PC-9 (cell line): ENCODE results near the gene C1orf21. TPM values are rescaled to one million over a fixed set of nuclear protein-coding genes. Genes with fewer than 3 reads are reported as not detected.

ENCODE experiments used
- BruUV-seq: library from RNA; stranded (reverse); fragments of 400-500 nt; replicated peaks from 2 replicates; lab custom pipeline; 2021; lab: Mats Ljungman, UMichigan
- CTCF ChIA-PET: fragments of 300-600 bp; sonication (Branson Sonifier 250); formaldehyde crosslinking; loops from one replicate; lab custom pipeline; 2022; ENCODE audit warnings: antibody characterized with exemption; lab: Charles Lee
- POLR2A ChIA-PET: fragments of 300-600 bp; sonication (Branson Sonifier 250); formaldehyde crosslinking; loops from one replicate; lab custom pipeline; 2022; ENCODE audit warnings: antibody characterized with exemption; ENCODE audit not compliant: unreplicated experiment; lab: Charles Lee
- DNase-seq, 2 experiments: peaks; one replicate each; pipeline versions ENCODE4 v3.0.0 to v3.0.0-alpha.2; 2015 to 2022; ENCODE audit warnings: mixed read lengths in 1 of 2
- H2AFZ ChIP-seq: fragments of 200-600 bp; sonication (generic); 2 replicates; pipeline ENCODE4 v1.8.1; 2017; ENCODE audit warnings: antibody characterized with exemption
- H3F3A ChIP-seq: fragments of 200-600 bp; sonication (generic); 2 replicates; pipeline ENCODE4 v1.8.1; 2017; ENCODE audit warnings: antibody characterized with exemption, mild to moderate bottlenecking, low read depth; ENCODE audit not compliant: insufficient read depth
- H3K27ac ChIP-seq: fragments of 200-600 bp; sonication (generic); 2 replicates; pipeline ENCODE4 v1.6.1; 2016; ENCODE audit warnings: mixed run types
- H3K27me3 ChIP-seq: fragments of 200-600 bp; sonication (generic); 2 replicates; pipeline ENCODE4 v1.6.1; 2016; ENCODE audit warnings: low read depth, mixed run types; ENCODE audit not compliant: insufficient read depth
- H3K36me3 ChIP-seq: fragments of 200-600 bp; sonication (generic); 2 replicates; pipeline ENCODE4 v1.6.1; 2016; ENCODE audit warnings: low read depth, mixed run types
- H3K4me1 ChIP-seq: fragments of 200-600 bp; sonication (generic); replicated peaks from 2 replicates; pipeline ENCODE4 v1.6.1; 2016; ENCODE audit warnings: mixed run types; ENCODE audit not compliant: insufficient read depth
- H3K4me2 ChIP-seq: fragments of 200-600 bp; sonication (generic); 2 replicates; pipeline ENCODE4 v1.6.1; 2017; ENCODE audit warnings: mixed run types
- H3K4me3 ChIP-seq: fragments of 200-600 bp; sonication (generic); 2 replicates; pipeline ENCODE4 v1.6.1; 2016; ENCODE audit warnings: mixed run types
- H3K79me2 ChIP-seq: fragments of 200-600 bp; sonication (generic); 2 replicates; pipeline ENCODE4 v1.6.1; 2017; ENCODE audit warnings: low read depth, mixed run types
- H3K9me2 ChIP-seq: fragments of 200-600 bp; sonication (generic); 2 replicates; pipeline ENCODE4 v1.8.1; 2017; ENCODE audit warnings: mild to moderate bottlenecking; ENCODE audit not compliant: insufficient read depth
- H3K9me3 ChIP-seq: fragments of 200-600 bp; sonication (generic); 2 replicates; pipeline ENCODE4 v1.8.1; 2016; ENCODE audit warnings: low read depth; ENCODE audit not compliant: insufficient read depth
- H4K20me1 ChIP-seq: fragments of 200-600 bp; sonication (generic); 2 replicates; pipeline ENCODE4 v1.8.1; 2017; ENCODE audit not compliant: insufficient read depth
- EZH2 ChIP-seq: fragments of 200-600 bp; sonication (generic); IDR thresholded peaks from 2 replicates; pipeline ENCODE4 v1.8.0; 2017; ENCODE audit warnings: antibody characterized with exemption, low read depth
- intact Hi-C: fragments of 100-400 bp; cut with micrococcal nuclease; formaldehyde crosslinking; loops from one replicate; pipeline ENCODE4 v1.10.0; 2022; ENCODE audit not compliant: unreplicated experiment
- total RNA-seq: library from RNA; stranded (reverse); gene quantifications from 2 replicates; pipeline ENCODE4 v1.2.3, GENCODE V29; 2021
- TF ChIP-seq, protein P1 (sequence below): fragments of 200-600 bp; sonication (generic); conservative IDR thresholded peaks from 2 replicates; pipeline ENCODE4 v1.6.1; 2017; ENCODE audit warnings: mixed run types, antibody characterized with exemption, mild to moderate bottlenecking, moderate library complexity

The C1orf21 gene
- total RNA-seq, 1 experiment from 2014 or later: 13.8 TPM

GRCh38 chr1:184499616-184500015 lies 112.8 kb downstream of the C1orf21 start:
- BruUV-seq: no TSS peak
- H3K79me2 ChIP-seq: no peaks in the 10 kb centered on the region
- H3K9me2 ChIP-seq: no peaks in the 10 kb centered on the region
- H3F3A ChIP-seq: no peaks in the 10 kb centered on the region
- H3K27me3 ChIP-seq: no peaks in the 10 kb centered on the region
- no peak overlapping the region for H3K4me3 ChIP-seq
- H4K20me1 ChIP-seq: no peaks in the 10 kb centered on the region; the same call in 1 of the 2 replicates
- intact Hi-C loops: no loop called here
- no peak overlapping the region for H3K27ac ChIP-seq
- no peak overlapping the region for H3K4me2 ChIP-seq
- ChIA-PET CTCF (no interaction called here), POLR2A (no interaction called here)
- no peaks in the 10 kb centered on the region for H3K9me3 ChIP-seq
- DNase-seq: no peak
- TF ChIP-seq, protein P1, sequence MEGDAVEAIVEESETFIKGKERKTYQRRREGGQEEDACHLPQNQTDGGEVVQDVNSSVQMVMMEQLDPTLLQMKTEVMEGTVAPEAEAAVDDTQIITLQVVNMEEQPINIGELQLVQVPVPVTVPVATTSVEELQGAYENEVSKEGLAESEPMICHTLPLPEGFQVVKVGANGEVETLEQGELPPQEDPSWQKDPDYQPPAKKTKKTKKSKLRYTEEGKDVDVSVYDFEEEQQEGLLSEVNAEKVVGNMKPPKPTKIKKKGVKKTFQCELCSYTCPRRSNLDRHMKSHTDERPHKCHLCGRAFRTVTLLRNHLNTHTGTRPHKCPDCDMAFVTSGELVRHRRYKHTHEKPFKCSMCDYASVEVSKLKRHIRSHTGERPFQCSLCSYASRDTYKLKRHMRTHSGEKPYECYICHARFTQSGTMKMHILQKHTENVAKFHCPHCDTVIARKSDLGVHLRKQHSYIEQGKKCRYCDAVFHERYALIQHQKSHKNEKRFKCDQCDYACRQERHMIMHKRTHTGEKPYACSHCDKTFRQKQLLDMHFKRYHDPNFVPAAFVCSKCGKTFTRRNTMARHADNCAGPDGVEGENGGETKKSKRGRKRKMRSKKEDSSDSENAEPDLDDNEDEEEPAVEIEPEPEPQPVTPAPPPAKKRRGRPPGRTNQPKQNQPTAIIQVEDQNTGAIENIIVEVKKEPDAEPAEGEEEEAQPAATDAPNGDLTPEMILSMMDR: no peak
- no peak for TF ChIP-seq EZH2
- no peak overlapping the region for H2AFZ ChIP-seq
- H3K36me3 ChIP-seq: no peaks in the 10 kb centered on the region
- no peaks in the 10 kb centered on the region for H3K4me1 ChIP-seq

GRCh38 chr1:184502161-184502560 lies 115.3 kb downstream of the C1orf21 start:
- no peaks in the 10 kb centered on the region for H3F3A ChIP-seq
- ChIA-PET POLR2A (no interaction called here), CTCF (no interaction called here)
- no peak for DNase-seq
- no peaks in the 10 kb centered on the region; the same call in 1 of the 2 replicates for H4K20me1 ChIP-seq
- H3K4me1 ChIP-seq: no peaks in the 10 kb centered on the region
- H3K36me3 ChIP-seq: no peaks in the 10 kb centered on the region
- BruUV-seq: no TSS peak
- no peak overlapping the region for H3K4me3 ChIP-seq
- TF ChIP-seq, protein P1: no peak
- TF ChIP-seq EZH2: no peak
- H3K9me2 ChIP-seq: no peaks in the 10 kb centered on the region
- no peaks in the 10 kb centered on the region for H3K9me3 ChIP-seq
- H3K4me2 ChIP-seq: no peak overlapping the region
- H3K79me2 ChIP-seq: no peaks in the 10 kb centered on the region
- no peak overlapping the region for H3K27ac ChIP-seq
- intact Hi-C loops: no loop called here
- H3K27me3 ChIP-seq: no peaks in the 10 kb centered on the region
- H2AFZ ChIP-seq: no peak overlapping the region

DNA sequence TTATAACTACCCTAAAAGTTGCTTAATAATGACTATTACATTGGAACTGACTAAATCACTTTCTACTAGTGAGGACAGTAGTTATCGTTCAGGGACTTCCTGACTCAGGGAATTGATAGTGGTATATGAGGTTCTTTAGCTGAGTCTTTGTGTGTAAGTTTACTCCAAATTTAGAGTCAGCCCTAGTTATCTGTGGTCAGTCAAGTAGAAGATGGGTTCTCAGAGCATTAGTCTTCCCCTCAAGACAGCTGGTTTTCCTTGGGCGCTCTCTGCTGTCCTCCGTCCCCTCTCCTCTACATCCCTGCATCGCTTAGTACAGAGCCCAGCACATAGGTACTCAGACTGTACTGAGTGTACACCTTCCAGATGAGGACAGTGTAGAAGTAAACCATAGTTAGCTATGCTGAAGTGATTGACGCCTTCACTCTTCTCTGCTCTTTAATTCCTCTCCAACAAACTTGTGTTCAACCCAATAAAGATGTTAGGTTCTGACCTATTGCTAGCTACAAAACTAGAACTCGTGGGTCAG lies 116.5 kb downstream of the C1orf21 start:
- Histone ChIP-seq H3K27ac (no peak overlapping the region), H3K9me2 (no peaks in the 10 kb centered on the region), H3K4me1 (no peaks in the 10 kb centered on the region), H3K9me3 (no peaks in the 10 kb centered on the region), H3K36me3 (no peaks in the 10 kb centered on the region), H3K4me3 (no peak overlapping the region), H3K27me3 (no peaks in the 10 kb centered on the region), H3K4me2 (no peak overlapping the region), H2AFZ (no peak overlapping the region), H4K20me1 (no peaks in the 10 kb centered on the region), H3F3A (no peaks in the 10 kb centered on the region), H3K79me2 (no peaks in the 10 kb centered on the region)
- no TSS peak for BruUV-seq
- TF ChIP-seq, protein P1: no peak
- no peak for TF ChIP-seq EZH2
- no peak for DNase-seq
- intact Hi-C loops: no loop called here
- CTCF ChIA-PET: no interaction called here
- POLR2A ChIA-PET: no interaction called here
